Measurements from ENCODE around the gene PCDH9.

Gene PCDH9

GRCh38 chr13:67052550-67053490 is 177.3 kb downstream of the PCDH9 start:
- Histone ChIP-seq H3K4me1 (ENCODE audit: insufficient read depth, low read length, poor library complexity, severe bottlenecking) (peaks cover 21% of the 10 kb centered on the region), H2AFZ (ENCODE audit: low read length) (no peak overlapping the region), H3K9me3 (ENCODE audit: insufficient read depth, low read depth, low read length) (no peaks in the 10 kb centered on the region), H3K79me2 (ENCODE audit: insufficient read depth, low read length) (no peaks in the 10 kb centered on the region), H3K4me2 (ENCODE audit: low read depth, low read length, poor library complexity, severe bottlenecking) (no peak overlapping the region), H3K9ac (ENCODE audit: low read depth, low read length, poor library complexity, severe bottlenecking) (no peak overlapping the region), H4K20me1 (ENCODE audit: insufficient read depth, low read length, poor library complexity, severe bottlenecking) (no peaks in the 10 kb centered on the region), H3K36me3 (ENCODE audit: insufficient read depth, low read length) (no peaks in the 10 kb centered on the region), H3K4me3 (ENCODE audit: low read length, poor library complexity, severe bottlenecking) (no peak overlapping the region), H3K27me3 (ENCODE audit: insufficient read depth, low read length, poor library complexity, severe bottlenecking) (no peaks in the 10 kb centered on the region), H3K9me2 (replicated peaks; ENCODE audit: low read depth, low read length) (no peaks in the 10 kb centered on the region), H3F3A (ENCODE audit: low read depth) (peaks cover 11% of the 10 kb centered on the region)
- TF ChIP-seq EZH2phosphoT487 (IDR thresholded peaks at IDR 0.05; ENCODE audit: borderline replicate concordance): no peak
- no peak for TF ChIP-seq CTCF (conservative IDR thresholded peaks at IDR 0.05; ENCODE audit: low read length)

- H3K4me3 ChIP-seq (ENCODE audit: low read length, poor library complexity, severe bottlenecking): no peak overlapping the region
- peaks cover 47% of the 10 kb centered on the region for H3K4me1 ChIP-seq (ENCODE audit: insufficient read depth, low read length, poor library complexity, severe bottlenecking)
- H3K27me3 ChIP-seq (ENCODE audit: insufficient read depth, low read length, poor library complexity, severe bottlenecking): no peaks in the 10 kb centered on the region
- no peaks in the 10 kb centered on the region for H4K20me1 ChIP-seq (ENCODE audit: insufficient read depth, low read length, poor library complexity, severe bottlenecking)
- no peaks in the 10 kb centered on the region for H3K9me2 ChIP-seq (replicated peaks; ENCODE audit: low read depth, low read length)
- H3F3A ChIP-seq (ENCODE audit: low read depth): peaks cover 16% of the 10 kb centered on the region
- no peaks in the 10 kb centered on the region for H3K36me3 ChIP-seq (ENCODE audit: insufficient read depth, low read length)
- TF ChIP-seq EZH2phosphoT487 (IDR thresholded peaks at IDR 0.05; ENCODE audit: borderline replicate concordance): no peak
- TF ChIP-seq CTCF (conservative IDR thresholded peaks at IDR 0.05; ENCODE audit: low read length): no peak
- H3K79me2 ChIP-seq (ENCODE audit: insufficient read depth, low read length): no peaks in the 10 kb centered on the region
- no peak overlapping the region for H3K4me2 ChIP-seq (ENCODE audit: low read depth, low read length, poor library complexity, severe bottlenecking)
- H3K9me3 ChIP-seq (ENCODE audit: insufficient read depth, low read depth, low read length): no peaks in the 10 kb centered on the region
- no peak overlapping the region for H3K9ac ChIP-seq (ENCODE audit: low read depth, low read length, poor library complexity, severe bottlenecking)
- H2AFZ ChIP-seq (ENCODE audit: low read length): peak overlapping the region; percentile 45; the same call in 1 of the 2 replicates
Measured at GRCh38 chr13:67049744-67050143, 180.4 kb downstream of the PCDH9 start.

- Histone ChIP-seq H3K36me3 (ENCODE audit: insufficient read depth, low read length) (no peaks in the 10 kb centered on the region), H4K20me1 (ENCODE audit: insufficient read depth, low read length, poor library complexity, severe bottlenecking) (no peaks in the 10 kb centered on the region), H2AFZ (ENCODE audit: low read length) (peak overlapping the region; percentile 67; the same call in 1 of the 2 replicates), H3K27me3 (ENCODE audit: insufficient read depth, low read length, poor library complexity, severe bottlenecking) (no peaks in the 10 kb centered on the region), H3K79me2 (ENCODE audit: insufficient read depth, low read length) (no peaks in the 10 kb centered on the region), H3K9me3 (ENCODE audit: insufficient read depth, low read depth, low read length) (no peaks in the 10 kb centered on the region), H3K9me2 (replicated peaks; ENCODE audit: low read depth, low read length) (no peaks in the 10 kb centered on the region), H3K4me3 (ENCODE audit: low read length, poor library complexity, severe bottlenecking) (peak overlapping the region; percentile 19), H3F3A (ENCODE audit: low read depth) (peaks cover 16% of the 10 kb centered on the region), H3K4me2 (ENCODE audit: low read depth, low read length, poor library complexity, severe bottlenecking) (peak overlapping the region; percentile 50), H3K4me1 (ENCODE audit: insufficient read depth, low read length, poor library complexity, severe bottlenecking) (peaks cover 47% of the 10 kb centered on the region), H3K9ac (ENCODE audit: low read depth, low read length, poor library complexity, severe bottlenecking) (peak overlapping the region; percentile 62)
- TF ChIP-seq EZH2phosphoT487 (IDR thresholded peaks at IDR 0.05; ENCODE audit: borderline replicate concordance) (no peak), CTCF (conservative IDR thresholded peaks at IDR 0.05; ENCODE audit: low read length) (no peak)
Measured at GRCh38 chr13:67048821-67049150, 181.3 kb downstream of the PCDH9 start.

Data from Loucy (cell line).